T-helper 2 cell treated with Interferon-gamma antibody and Interleukin-4, amounts not matched to agents 5 μg/mL and 100 μg/mL, for 36 hours (primary cell): ENCODE data around the gene RASAL2.
A peak's percentile ranks its signal among the peaks of the same experiment; 100 is the strongest.

Experiments used
- DNase-seq: peaks from one replicate; pipeline ENCODE4 v3.0.0; 2021; ENCODE audit warnings: low spot score
- H3K27ac Mint-ChIP-seq: one replicate; pipeline ENCODE4 v1.8.0; 2021; ENCODE audit warnings: mild to moderate bottlenecking, mixed read lengths
- H3K27me3 Mint-ChIP-seq: one replicate; pipeline ENCODE4 v1.8.0; 2021; ENCODE audit warnings: low read depth, mixed read lengths
- H3K36me3 Mint-ChIP-seq: one replicate; pipeline ENCODE4 v1.8.0; 2021; ENCODE audit warnings: low read depth, mixed read lengths
- H3K4me1 Mint-ChIP-seq: one replicate; pipeline ENCODE4 v1.8.0; 2021; ENCODE audit warnings: low read depth, mixed read lengths
- H3K4me3 Mint-ChIP-seq: one replicate; pipeline ENCODE4 v1.8.0; 2022; ENCODE audit warnings: mild to moderate bottlenecking, moderate library complexity, mixed read lengths
- H3K9me3 Mint-ChIP-seq: one replicate; pipeline ENCODE4 v1.8.0; 2021; ENCODE audit warnings: mixed read lengths

Gene RASAL2

DNA sequence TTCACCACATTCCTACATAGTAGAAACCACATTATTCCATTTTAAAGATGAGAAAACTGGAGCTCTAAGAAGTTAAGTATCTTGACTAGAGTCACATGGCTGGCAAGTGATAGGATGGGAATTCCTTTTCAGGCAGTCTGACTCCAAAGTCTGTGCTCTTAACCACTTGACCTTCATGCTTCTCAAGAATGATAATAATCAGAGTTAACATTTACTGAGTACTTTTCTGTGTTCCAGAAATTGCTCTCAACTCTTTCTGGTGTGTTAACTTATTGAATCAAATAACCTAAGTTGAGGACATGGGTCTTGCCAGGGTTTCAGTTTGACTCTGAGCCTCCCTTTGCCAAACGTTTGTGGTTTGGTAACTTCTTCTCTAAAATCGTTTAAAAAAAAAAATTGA, 169.4 kb downstream of the RASAL2 start:
- DNase-seq = peak; percentile 14
- Mint-ChIP-seq H3K27ac (no peak overlapping the region), H3K4me3 (no peak overlapping the region), H3K4me1 (peaks cover 6% of the 10 kb centered on the region), H3K36me3 (no peaks in the 10 kb centered on the region), H3K27me3 (no peaks in the 10 kb centered on the region), H3K9me3 (no peaks in the 10 kb centered on the region)

- H3K27ac Mint-ChIP-seq = no peak overlapping the region
- peaks cover 6% of the 10 kb centered on the region for H3K4me1 Mint-ChIP-seq
- H3K4me3 Mint-ChIP-seq = no peak overlapping the region
- no peaks in the 10 kb centered on the region for H3K27me3 Mint-ChIP-seq
- H3K9me3 Mint-ChIP-seq = peaks cover 4% of the 10 kb centered on the region
- no peak for DNase-seq
- no peaks in the 10 kb centered on the region for H3K36me3 Mint-ChIP-seq
Measured at GRCh38 chr1:178266113-178266512, 172.2 kb downstream of the RASAL2 start.

- no peaks in the 10 kb centered on the region for H3K27me3 Mint-ChIP-seq
Measured at GRCh38 chr1:178266619-178267066, 172.7 kb downstream of the RASAL2 start.

DNA sequence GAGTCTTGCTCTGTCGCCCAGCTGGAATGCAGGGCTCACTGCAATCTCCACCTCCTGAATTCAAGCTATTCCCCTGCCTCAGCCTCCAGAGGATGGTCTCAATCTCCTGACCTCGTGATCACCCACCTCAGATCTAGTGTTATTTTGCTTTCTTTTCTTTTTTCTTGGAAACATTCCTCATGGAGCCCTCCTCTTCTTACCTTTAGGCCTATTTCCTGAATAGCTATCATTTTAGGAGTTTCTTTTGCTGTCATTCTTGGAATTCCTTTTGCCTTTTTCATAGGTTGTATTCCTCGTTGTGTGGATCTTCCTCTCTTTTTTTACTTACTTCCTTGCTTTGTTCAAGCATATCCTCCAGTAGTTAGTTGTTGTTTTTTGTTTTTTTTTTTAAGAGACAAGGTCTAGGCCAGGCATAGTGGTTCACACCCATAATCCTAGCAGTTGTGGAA, 173.8 kb downstream of the RASAL2 start:
- Mint-ChIP-seq H3K27ac (no peak overlapping the region), H3K4me3 (no peak overlapping the region), H3K9me3 (peaks cover 4% of the 10 kb centered on the region), H3K27me3 (no peaks in the 10 kb centered on the region), H3K4me1 (peaks cover 6% of the 10 kb centered on the region), H3K36me3 (no peaks in the 10 kb centered on the region)
- DNase-seq = no peak

More at GRCh38 chr1:178266619-178267066, 172.7 kb downstream of the RASAL2 start:
- no peak for DNase-seq
- Mint-ChIP-seq H3K27ac (no peak overlapping the region), H3K9me3 (peaks cover 4% of the 10 kb centered on the region), H3K4me3 (no peak overlapping the region), H3K36me3 (no peaks in the 10 kb centered on the region), H3K4me1 (peaks cover 6% of the 10 kb centered on the region)

GRCh38 chr1:178271471-178271870, 177.6 kb downstream of the RASAL2 start:
- H3K9me3 Mint-ChIP-seq = peaks cover 4% of the 10 kb centered on the region
- no peak for DNase-seq
- no peak overlapping the region for H3K4me3 Mint-ChIP-seq
- no peaks in the 10 kb centered on the region for H3K27me3 Mint-ChIP-seq
- H3K4me1 Mint-ChIP-seq = no peaks in the 10 kb centered on the region
- no peaks in the 10 kb centered on the region for H3K36me3 Mint-ChIP-seq
- no peak overlapping the region for H3K27ac Mint-ChIP-seq

- no peaks in the 10 kb centered on the region for H3K27me3 Mint-ChIP-seq
- peaks cover 4% of the 10 kb centered on the region for H3K9me3 Mint-ChIP-seq
- H3K27ac Mint-ChIP-seq = no peak overlapping the region
- no peak for DNase-seq
- H3K4me3 Mint-ChIP-seq = no peak overlapping the region
- no peaks in the 10 kb centered on the region for H3K36me3 Mint-ChIP-seq
- no peaks in the 10 kb centered on the region for H3K4me1 Mint-ChIP-seq
Measured at GRCh38 chr1:178273707-178274410, 180.0 kb downstream of the RASAL2 start.

DNA sequence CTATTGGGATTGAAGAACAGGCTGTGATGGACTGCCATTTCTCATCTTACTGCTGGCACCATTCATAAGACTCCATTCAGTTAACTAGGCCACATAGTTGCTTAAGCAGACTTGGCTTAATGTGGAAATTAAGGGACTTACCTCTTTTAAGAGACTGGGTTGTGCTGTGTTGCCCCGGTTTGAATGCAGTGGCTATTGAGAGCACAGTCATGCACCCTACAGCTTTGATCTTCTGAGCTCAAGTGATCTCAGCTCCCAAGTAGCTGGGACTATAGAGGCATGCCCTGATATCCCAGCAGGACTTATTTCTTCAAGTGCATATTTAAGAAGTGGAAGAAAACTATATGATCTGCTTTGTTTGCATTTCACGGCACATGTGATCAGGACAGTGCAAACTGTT, 181.1 kb downstream of the RASAL2 start:
- H3K4me1 Mint-ChIP-seq = no peaks in the 10 kb centered on the region

DNA sequence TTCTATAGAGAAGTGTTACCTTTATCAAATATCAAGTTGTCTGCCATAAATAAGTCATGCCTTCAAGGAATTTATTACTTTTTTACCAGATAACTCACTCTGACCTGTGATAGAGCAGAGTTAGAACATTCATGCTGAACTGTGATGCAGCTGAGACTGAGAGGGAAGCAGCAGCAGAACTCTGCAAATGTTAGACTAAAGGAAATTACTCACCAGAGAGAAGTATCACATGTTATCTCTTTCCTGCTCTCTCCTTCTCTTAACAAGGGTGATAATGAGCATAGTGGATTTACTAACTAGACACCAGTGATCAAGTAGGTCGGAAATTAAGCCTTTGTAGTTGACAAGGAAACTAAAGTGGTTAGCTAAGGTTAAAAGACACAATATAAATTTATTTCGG, 181.6 kb downstream of the RASAL2 start:
- H3K9me3 Mint-ChIP-seq = no peaks in the 10 kb centered on the region
- no peaks in the 10 kb centered on the region for H3K36me3 Mint-ChIP-seq
- no peak for DNase-seq
- H3K4me3 Mint-ChIP-seq = no peak overlapping the region
- H3K4me1 Mint-ChIP-seq = no peaks in the 10 kb centered on the region
- no peaks in the 10 kb centered on the region for H3K27me3 Mint-ChIP-seq
- H3K27ac Mint-ChIP-seq = no peak overlapping the region

More for the DNA sequence above, 181.1 kb downstream of the RASAL2 start:
- Mint-ChIP-seq H3K27ac (no peak overlapping the region), H3K27me3 (no peaks in the 10 kb centered on the region), H3K4me3 (no peak overlapping the region), H3K36me3 (no peaks in the 10 kb centered on the region), H3K9me3 (peaks cover under 1% of the 10 kb centered on the region)
- no peak for DNase-seq

GRCh38 chr1:178277793-178278530, 184.1 kb downstream of the RASAL2 start:
- Mint-ChIP-seq H3K36me3 (no peaks in the 10 kb centered on the region), H3K27me3 (no peaks in the 10 kb centered on the region), H3K4me3 (no peak overlapping the region), H3K9me3 (no peaks in the 10 kb centered on the region), H3K27ac (no peak overlapping the region), H3K4me1 (no peaks in the 10 kb centered on the region)
- no peak for DNase-seq

DNA sequence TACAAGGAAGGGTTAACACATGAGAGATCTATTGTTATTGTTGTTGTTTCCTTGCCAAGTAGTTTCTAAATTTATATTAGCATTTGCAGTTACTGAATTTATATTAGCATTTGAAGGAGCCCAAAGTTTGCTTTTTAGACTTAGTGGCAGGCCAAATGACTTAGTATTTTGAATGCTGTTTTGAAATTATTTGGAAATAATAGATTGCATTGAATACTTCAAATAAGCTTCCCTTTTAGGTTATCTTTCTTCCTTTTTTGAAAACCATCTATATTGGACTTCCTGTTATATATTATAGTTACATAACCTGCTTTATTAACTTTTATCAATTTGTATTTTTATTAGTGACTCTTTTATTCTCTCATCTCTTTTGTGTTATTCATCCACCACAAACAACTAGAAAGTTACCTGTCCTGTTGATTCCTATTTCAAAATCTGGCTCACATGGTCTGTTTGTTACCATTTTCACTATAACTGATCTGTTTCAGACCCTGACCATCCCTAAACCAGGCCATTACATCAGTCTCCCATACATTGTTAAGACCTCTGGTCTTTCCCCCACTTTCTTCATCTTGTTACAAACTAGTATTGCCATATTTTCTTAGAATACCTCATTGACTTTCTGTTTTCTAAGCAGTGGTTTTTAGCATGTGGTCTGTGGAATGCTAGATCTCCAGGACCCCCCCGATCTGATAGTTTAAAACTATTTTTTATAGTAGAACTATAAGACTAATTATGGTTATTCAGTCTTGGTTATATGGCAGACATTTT, 185.2 kb downstream of the RASAL2 start:
- Mint-ChIP-seq H3K36me3 (no peaks in the 10 kb centered on the region), H3K9me3 (no peaks in the 10 kb centered on the region), H3K4me3 (no peak overlapping the region), H3K27me3 (no peaks in the 10 kb centered on the region), H3K4me1 (no peaks in the 10 kb centered on the region), H3K27ac (no peak overlapping the region)
- no peak for DNase-seq

DNA sequence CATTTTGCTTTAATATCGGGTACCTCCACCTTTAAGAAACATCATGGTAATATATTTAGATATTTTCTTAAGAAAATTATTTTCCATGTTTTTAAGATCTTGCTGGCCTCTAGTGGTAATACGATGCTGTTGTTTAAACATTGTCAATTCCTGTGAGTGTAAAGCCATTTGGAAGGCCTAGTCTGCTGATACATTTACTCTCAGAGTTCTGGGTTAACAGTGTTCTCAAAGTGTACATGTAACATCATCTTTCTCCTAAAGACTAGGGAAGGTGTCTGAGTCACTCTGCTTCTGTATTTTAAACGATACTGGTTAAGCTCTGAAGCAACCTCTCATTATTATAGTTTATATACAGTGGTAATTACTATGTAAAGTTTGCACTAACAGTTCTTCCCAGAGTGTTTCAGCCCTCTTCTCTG, 189.1 kb downstream of the RASAL2 start:
- Mint-ChIP-seq H3K9me3 (no peaks in the 10 kb centered on the region), H3K27me3 (no peaks in the 10 kb centered on the region), H3K36me3 (no peaks in the 10 kb centered on the region), H3K4me1 (no peaks in the 10 kb centered on the region), H3K4me3 (no peak overlapping the region), H3K27ac (no peak overlapping the region)
- no peak for DNase-seq

GRCh38 chr1:178283409-178283808, 189.5 kb downstream of the RASAL2 start:
- H3K9me3 Mint-ChIP-seq = no peaks in the 10 kb centered on the region
- no peaks in the 10 kb centered on the region for H3K36me3 Mint-ChIP-seq
- H3K4me1 Mint-ChIP-seq = no peaks in the 10 kb centered on the region
- no peak for DNase-seq
- no peak overlapping the region for H3K4me3 Mint-ChIP-seq
- no peak overlapping the region for H3K27ac Mint-ChIP-seq
- no peaks in the 10 kb centered on the region for H3K27me3 Mint-ChIP-seq

DNA sequence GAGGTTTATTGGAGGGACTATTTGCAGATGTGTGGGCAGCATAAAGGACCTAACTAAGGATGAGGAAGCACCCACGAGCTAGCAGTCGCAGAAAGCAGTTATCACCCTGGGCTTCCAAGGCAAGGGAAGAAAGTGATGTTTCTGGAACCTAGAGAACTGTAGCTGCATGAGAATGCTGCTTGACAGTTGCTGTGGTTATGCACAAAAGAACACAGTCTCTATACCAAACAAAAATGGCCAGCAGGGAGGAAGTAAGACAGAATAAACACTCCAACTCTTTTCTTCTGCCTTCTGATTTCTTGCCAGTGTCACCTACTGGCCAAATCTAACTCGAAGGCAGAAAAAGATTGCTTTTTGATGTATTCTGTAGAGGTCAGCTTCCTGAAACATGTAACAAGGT, 190.2 kb downstream of the RASAL2 start:
- H3K4me3 Mint-ChIP-seq = no peak overlapping the region
- H3K27ac Mint-ChIP-seq = no peak overlapping the region
- H3K27me3 Mint-ChIP-seq = no peaks in the 10 kb centered on the region
- no peaks in the 10 kb centered on the region for H3K36me3 Mint-ChIP-seq
- no peak for DNase-seq
- H3K4me1 Mint-ChIP-seq = no peaks in the 10 kb centered on the region
- no peaks in the 10 kb centered on the region for H3K9me3 Mint-ChIP-seq

DNA sequence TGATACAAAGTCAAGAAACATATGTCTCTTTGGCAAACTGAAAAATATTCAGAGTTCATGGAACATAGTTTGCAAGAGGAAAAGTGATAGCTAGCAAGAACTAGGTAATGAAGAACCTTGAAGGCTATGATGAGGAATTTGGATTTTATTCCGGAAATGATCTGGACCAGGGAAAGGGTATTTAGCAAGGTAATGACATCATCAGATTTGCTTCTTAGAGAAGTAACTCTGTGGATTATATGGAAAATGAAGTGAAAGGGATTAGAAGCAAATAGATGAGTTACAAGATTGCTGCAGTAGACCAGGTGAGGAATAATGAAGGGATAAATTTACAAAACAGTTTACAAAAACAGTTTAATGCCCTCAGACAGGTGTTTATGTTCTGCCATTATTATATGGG, 197.3 kb downstream of the RASAL2 start:
- no peak overlapping the region for H3K27ac Mint-ChIP-seq
- H3K36me3 Mint-ChIP-seq = no peaks in the 10 kb centered on the region
- H3K4me3 Mint-ChIP-seq = no peak overlapping the region
- no peaks in the 10 kb centered on the region for H3K27me3 Mint-ChIP-seq
- no peaks in the 10 kb centered on the region for H3K4me1 Mint-ChIP-seq
- DNase-seq = no peak
- H3K9me3 Mint-ChIP-seq = no peaks in the 10 kb centered on the region
